Activated CD4-positive, alpha-beta T cell treated with anti-CD3 and anti-CD28 coated beads, Interleukin-10, Interleukin-2, amounts not matched to agents 100 ng/mL and 50 ng/mL, durations not matched to agents 16 hours and 8 hours (primary cell): ENCODE measurements around the gene PPIP5K1.
"Not testable (repeated sequence)": the region's sequence is repeated elsewhere in the genome, so short reads cannot be mapped to it uniquely, and the experiment has no call there.

Source experiments
- DNase-seq: peaks from one replicate; pipeline ENCODE4 v3.0.0-alpha.2; 2020

The PPIP5K1 gene

GRCh38 chr15:43544266-43544665 lies 45.7 kb downstream of the PPIP5K1 start:
- no peak for DNase-seq

- DNase-seq = no peak
Measured at GRCh38 chr15:43541785-43542184, 48.2 kb downstream of the PPIP5K1 start.

GRCh38 chr15:43538091-43538490 lies 51.9 kb downstream of the PPIP5K1 start:
- DNase-seq = no peak

- DNase-seq = no peak
Measured at GRCh38 chr15:43534897-43535296, 55.1 kb downstream of the PPIP5K1 start.

- DNase-seq = not testable (repeated sequence)
Measured at GRCh38 chr15:43532826-43533225, 57.2 kb downstream of the PPIP5K1 start.

GRCh38 chr15:43531018-43531670 lies 58.9 kb downstream of the PPIP5K1 start:
- no peak for DNase-seq

GRCh38 chr15:43529587-43530345 lies 60.2 kb downstream of the PPIP5K1 start:
- DNase-seq = no peak

GRCh38 chr15:43529141-43529540 lies 60.9 kb downstream of the PPIP5K1 start:
- no peak for DNase-seq

GRCh38 chr15:43528542-43529007 lies 61.4 kb downstream of the PPIP5K1 start:
- no peak for DNase-seq

- no peak for DNase-seq
Measured at GRCh38 chr15:43527802-43528541, 62.0 kb downstream of the PPIP5K1 start.

- no peak for DNase-seq
Measured at GRCh38 chr15:43527016-43527801, 62.8 kb downstream of the PPIP5K1 start.

- DNase-seq = no peak
Measured at GRCh38 chr15:43526261-43526930, 63.6 kb downstream of the PPIP5K1 start.

- DNase-seq = no peak
Measured at GRCh38 chr15:43525131-43525530, 64.9 kb downstream of the PPIP5K1 start.

- no peak for DNase-seq
Measured at GRCh38 chr15:43524254-43524845, 65.7 kb downstream of the PPIP5K1 start.

- no peak for DNase-seq
Measured at GRCh38 chr15:43523646-43524045, 66.4 kb downstream of the PPIP5K1 start.

GRCh38 chr15:43522247-43522646 lies 67.8 kb downstream of the PPIP5K1 start:
- DNase-seq = no peak

GRCh38 chr15:43521419-43521818 lies 68.6 kb downstream of the PPIP5K1 start:
- no peak for DNase-seq

GRCh38 chr15:43520138-43520537 lies 69.9 kb downstream of the PPIP5K1 start:
- DNase-seq = no peak

- DNase-seq = no peak
Measured at GRCh38 chr15:43519196-43519595, 70.8 kb downstream of the PPIP5K1 start.

GRCh38 chr15:43518197-43518761 lies 71.7 kb downstream of the PPIP5K1 start:
- no peak for DNase-seq
